Activated T-helper 1 cell treated with anti-CD3 and anti-CD28 coated beads, Interleukin-12 subunit alpha, Interleukin-12 subunit beta, Interleukin-2, Interleukin-4 antibody, amounts not matched to agents 30 ng/mL and 10 ng/mL and 1 ng/mL, durations not matched to agents 14 hours and 24 hours and 36 hours (primary cell): ENCODE data around the gene CEACAM16. TPM values are rescaled to one million over a fixed set of nuclear protein-coding genes. Genes with fewer than 3 reads are reported as not detected.
"Not testable (repeated sequence)": the region's sequence is repeated elsewhere in the genome, so short reads cannot be mapped to it uniquely, and the experiment has no call there.

Experiments
- DNase-seq: peaks from one replicate; pipeline ENCODE4 v3.0.0; 2021; ENCODE audit warnings: low spot score
- H3K27ac Mint-ChIP-seq: one replicate; pipeline ENCODE4 v1.8.0; 2021; ENCODE audit warnings: mild to moderate bottlenecking, mixed read lengths
- H3K27me3 Mint-ChIP-seq: one replicate; pipeline ENCODE4 v1.8.0; 2022; ENCODE audit warnings: mild to moderate bottlenecking, moderate library complexity, mixed read lengths; ENCODE audit not compliant: insufficient read depth
- H3K36me3 Mint-ChIP-seq: one replicate; pipeline ENCODE4 v1.8.0; 2021; ENCODE audit warnings: low read depth, mixed read lengths
- H3K4me1 Mint-ChIP-seq: one replicate; pipeline ENCODE4 v1.8.0; 2021; ENCODE audit warnings: low read depth, mixed read lengths
- H3K4me3 Mint-ChIP-seq: one replicate; pipeline ENCODE4 v1.8.0; 2021; ENCODE audit warnings: mild to moderate bottlenecking, moderate library complexity, mixed read lengths
- H3K9me3 Mint-ChIP-seq: one replicate; pipeline ENCODE4 v1.8.0; 2021; ENCODE audit warnings: mixed read lengths
- intact Hi-C: fragments of 100-400 bp; cut with micrococcal nuclease; formaldehyde crosslinking; loops from one replicate; pipeline ENCODE4 v1.15.1; 2024
- total RNA-seq: library from RNA; stranded (reverse); gene quantifications from 2 replicates; pipeline ENCODE4 v1.2.3, GENCODE V29; 2022

CEACAM16 gene
- total RNA-seq, 1 donor from 2014 or later, result not detected

GRCh38 chr19:44666852-44667556, 31.9 kb upstream of the CEACAM16 start:
- intact Hi-C loops, result no loop called here
- no peak overlapping the region for H3K27ac Mint-ChIP-seq
- no peaks in the 10 kb centered on the region for H3K9me3 Mint-ChIP-seq
- DNase-seq, result no peak
- H3K36me3 Mint-ChIP-seq, result no peaks in the 10 kb centered on the region
- no peak overlapping the region for H3K4me3 Mint-ChIP-seq
- H3K27me3 Mint-ChIP-seq, result no peaks in the 10 kb centered on the region
- H3K4me1 Mint-ChIP-seq, result no peaks in the 10 kb centered on the region

DNA sequence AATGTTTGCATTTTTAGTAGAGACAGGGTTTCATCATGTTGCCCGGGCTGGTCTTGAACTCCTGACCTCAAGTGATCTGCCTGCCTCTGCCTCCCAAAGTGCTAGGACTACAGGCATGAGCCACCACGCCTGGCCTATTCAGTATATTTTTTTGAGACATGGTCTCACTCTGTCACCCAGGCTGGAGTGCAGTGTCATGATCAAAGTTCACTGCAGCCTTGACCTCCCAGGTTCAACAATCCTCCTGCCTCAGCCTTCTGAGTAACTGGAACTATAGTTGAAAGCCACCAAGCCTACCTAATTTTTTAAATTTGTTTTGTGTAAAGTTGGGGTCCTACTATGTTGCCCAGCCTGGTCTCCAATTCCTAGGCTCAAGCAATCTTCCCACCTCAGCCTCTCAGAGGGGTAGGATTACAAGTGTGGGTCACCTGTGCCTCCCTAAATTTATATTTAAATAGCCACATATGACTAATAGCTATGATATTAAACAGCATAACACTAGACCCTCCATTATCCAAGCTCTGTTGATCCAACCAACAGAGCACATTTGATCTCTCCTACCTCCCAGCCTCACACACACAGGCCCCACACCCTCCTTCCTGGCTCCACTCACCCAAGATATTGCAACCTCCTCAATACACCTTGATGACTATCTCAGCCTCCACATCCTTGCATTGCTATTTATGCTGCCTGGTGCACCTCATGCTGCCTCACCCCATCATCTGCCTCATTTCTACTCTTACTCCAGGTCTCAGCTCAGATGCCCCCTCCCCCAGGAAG, 29.8 kb upstream of the CEACAM16 start:
- DNase-seq, result no peak
- Mint-ChIP-seq H3K36me3 (no peaks in the 10 kb centered on the region), H3K9me3 (no peaks in the 10 kb centered on the region), H3K4me3 (no peak overlapping the region), H3K27ac (no peak overlapping the region), H3K4me1 (no peaks in the 10 kb centered on the region), H3K27me3 (peaks cover 4% of the 10 kb centered on the region)
- intact Hi-C loops, result no loop called here

DNA sequence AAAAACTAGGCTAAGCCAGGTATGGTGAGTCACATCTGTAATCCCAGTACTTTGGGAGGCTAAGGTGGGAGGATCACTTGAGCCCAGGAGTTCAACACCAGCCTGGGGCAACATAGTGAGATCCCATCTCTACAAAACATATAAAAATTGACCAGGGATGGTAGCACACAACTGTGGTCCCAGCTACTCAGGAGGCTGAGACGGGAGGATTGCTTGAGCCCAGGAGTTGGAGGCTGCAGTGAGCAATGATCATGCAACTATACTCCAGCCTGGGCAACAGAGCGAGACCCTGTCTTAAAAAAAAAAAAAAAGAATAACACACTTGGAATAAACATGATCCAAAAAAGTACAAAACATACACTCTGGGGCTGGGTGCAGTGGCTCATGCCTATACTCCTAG, 28.9 kb upstream of the CEACAM16 start:
- DNase-seq, result not testable (repeated sequence)

DNA sequence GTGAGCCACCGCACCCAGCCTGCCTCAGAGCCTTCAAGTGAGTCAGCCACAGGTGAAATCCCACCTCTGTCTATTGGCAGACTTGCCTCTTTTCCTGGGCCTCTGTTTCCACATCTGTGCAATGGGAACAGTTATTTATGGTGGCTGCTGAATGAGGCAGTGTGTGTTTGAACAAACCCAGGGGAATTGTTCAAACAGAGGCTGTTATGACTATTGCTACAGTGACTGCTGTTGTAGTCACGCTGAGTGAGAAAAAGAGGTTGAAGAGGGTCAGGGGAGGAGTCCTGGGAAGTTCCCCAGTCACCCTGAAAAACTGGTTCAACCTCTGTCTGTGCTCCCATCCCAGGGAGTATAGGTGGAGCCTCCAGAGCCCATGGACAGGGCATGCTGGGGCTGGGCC, 27.6 kb upstream of the CEACAM16 start, which contains the start of gene CEACAM19:
Gene CEACAM19 (plus strand): TSS at position 83 of the 400 bp plus-strand sequence. CDS start 450 bp downstream, outside the sequence.
- intact Hi-C loops, result no loop called here
- H3K4me1 Mint-ChIP-seq, result no peaks in the 10 kb centered on the region
- no peak within 1 kb of the TSS for H3K27ac Mint-ChIP-seq
- no peaks in the 10 kb centered on the region for H3K36me3 Mint-ChIP-seq
- no peak within 1 kb of the TSS for H3K4me3 Mint-ChIP-seq
- peaks cover 4% of the 10 kb centered on the region for H3K27me3 Mint-ChIP-seq
- H3K9me3 Mint-ChIP-seq, result no peaks in the 10 kb centered on the region
- DNase-seq, result no peak

More for the DNA sequence above, 28.9 kb upstream of the CEACAM16 start:
- H3K36me3 Mint-ChIP-seq, H3K9me3 Mint-ChIP-seq, H3K4me1 Mint-ChIP-seq, intact Hi-C loops, H3K27me3 Mint-ChIP-seq, H3K4me3 Mint-ChIP-seq, H3K27ac Mint-ChIP-seq: not testable (repeated sequence)

DNA sequence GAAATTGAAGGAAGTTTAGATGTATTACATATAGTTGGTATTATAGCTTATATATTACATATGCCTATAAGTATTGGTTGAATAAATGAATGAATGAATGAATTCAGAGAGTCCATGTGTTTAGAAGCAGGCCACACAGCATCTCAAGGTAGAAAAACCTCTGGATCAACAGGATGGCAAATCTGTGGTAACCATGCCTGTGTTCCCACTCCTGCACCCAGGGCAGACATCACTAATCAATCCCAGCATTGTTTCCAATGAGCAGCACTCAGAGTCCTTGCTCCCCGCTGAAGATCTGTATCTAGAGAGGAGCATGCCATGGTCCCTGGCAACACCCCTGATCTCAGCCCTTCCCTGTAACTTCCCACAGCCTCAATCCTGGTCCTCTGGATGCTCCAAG, 26.7 kb upstream of the CEACAM16 start:
- Mint-ChIP-seq H3K27me3 (peaks cover 6% of the 10 kb centered on the region), H3K36me3 (no peaks in the 10 kb centered on the region), H3K4me1 (no peaks in the 10 kb centered on the region), H3K4me3 (no peak overlapping the region), H3K27ac (no peak overlapping the region), H3K9me3 (no peaks in the 10 kb centered on the region)
- intact Hi-C loops, result no loop called here
- DNase-seq, result no peak

- no peaks in the 10 kb centered on the region for H3K9me3 Mint-ChIP-seq
- no peaks in the 10 kb centered on the region for H3K36me3 Mint-ChIP-seq
- H3K4me1 Mint-ChIP-seq, result no peaks in the 10 kb centered on the region
- intact Hi-C loops, result no loop called here
- H3K27me3 Mint-ChIP-seq, result peaks cover 7% of the 10 kb centered on the region
- H3K4me3 Mint-ChIP-seq, result no peak overlapping the region
- no peak overlapping the region for H3K27ac Mint-ChIP-seq
- no peak for DNase-seq
Observed at GRCh38 chr19:44673510-44673909, 25.4 kb upstream of the CEACAM16 start.

- Mint-ChIP-seq H3K4me1 (no peaks in the 10 kb centered on the region), H3K36me3 (no peaks in the 10 kb centered on the region), H3K9me3 (no peaks in the 10 kb centered on the region), H3K27me3 (peaks cover 8% of the 10 kb centered on the region), H3K4me3 (no peak overlapping the region), H3K27ac (no peak overlapping the region)
- intact Hi-C loops, result no loop called here
- DNase-seq, result no peak
Observed at GRCh38 chr19:44675521-44675920, 23.4 kb upstream of the CEACAM16 start.

DNA sequence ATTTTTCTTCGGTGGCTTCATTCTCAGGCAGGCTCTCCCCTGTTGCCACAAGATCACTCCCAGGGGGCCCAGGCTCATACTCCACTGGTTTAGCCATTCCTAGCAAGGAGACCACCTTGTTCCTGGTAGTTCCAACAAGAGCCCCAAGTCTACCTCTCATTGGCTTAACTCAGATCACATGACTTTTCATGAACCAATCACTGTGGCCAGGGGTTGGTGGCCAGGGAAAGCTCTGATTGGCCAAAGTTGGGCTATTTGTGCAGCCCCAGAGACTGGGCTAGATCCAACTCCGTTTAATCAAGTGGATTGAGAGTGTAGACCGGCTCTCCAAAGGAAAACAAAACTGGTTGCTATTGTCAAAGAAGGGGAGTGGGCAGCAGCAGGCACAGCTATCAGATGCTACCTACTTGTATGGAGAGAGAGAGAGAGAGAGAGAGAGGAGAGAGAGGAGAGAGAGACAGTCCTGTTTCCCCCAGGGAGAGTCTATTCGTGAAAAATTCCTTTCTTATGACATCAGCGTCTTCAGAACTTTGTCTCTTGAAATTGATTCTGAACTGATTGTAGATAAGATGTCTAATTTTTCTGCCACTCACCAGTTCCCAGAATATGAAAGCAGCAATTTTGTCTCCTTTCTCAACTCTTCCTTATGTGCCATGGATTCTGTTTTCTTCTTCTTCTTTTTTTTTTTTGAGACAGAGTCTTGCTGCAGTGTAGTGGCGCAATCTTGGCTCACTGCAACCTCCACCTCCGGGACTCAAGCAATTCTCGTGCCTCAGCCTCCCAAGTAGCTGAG, 21.7 kb upstream of the CEACAM16 start:
- Mint-ChIP-seq H3K4me1 (no peaks in the 10 kb centered on the region), H3K27me3 (peaks cover 7% of the 10 kb centered on the region), H3K27ac (no peak overlapping the region), H3K36me3 (no peaks in the 10 kb centered on the region), H3K4me3 (no peak overlapping the region), H3K9me3 (no peaks in the 10 kb centered on the region)
- no peak for DNase-seq
- intact Hi-C loops, result no loop called here

DNA sequence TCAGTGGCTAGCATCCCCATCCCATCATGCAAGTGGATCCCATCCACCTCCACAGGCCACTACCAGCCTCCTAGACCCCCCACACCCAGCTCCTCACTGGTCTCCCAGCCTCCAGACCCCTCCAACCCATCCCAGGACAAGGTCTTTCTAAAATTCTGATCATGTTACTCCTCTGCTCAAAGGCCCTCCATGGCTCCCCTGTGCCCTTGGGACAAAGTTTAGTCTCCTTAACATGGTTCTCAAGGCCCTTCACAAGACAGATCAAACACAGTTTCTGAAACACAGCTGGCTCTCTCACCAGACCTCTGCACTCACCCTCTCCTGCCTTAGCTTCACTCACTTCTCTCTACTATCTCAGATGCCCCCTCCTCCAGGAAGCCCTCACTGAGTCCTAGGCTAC, 18.4 kb upstream of the CEACAM16 start:
- H3K9me3 Mint-ChIP-seq, result no peaks in the 10 kb centered on the region

DNA sequence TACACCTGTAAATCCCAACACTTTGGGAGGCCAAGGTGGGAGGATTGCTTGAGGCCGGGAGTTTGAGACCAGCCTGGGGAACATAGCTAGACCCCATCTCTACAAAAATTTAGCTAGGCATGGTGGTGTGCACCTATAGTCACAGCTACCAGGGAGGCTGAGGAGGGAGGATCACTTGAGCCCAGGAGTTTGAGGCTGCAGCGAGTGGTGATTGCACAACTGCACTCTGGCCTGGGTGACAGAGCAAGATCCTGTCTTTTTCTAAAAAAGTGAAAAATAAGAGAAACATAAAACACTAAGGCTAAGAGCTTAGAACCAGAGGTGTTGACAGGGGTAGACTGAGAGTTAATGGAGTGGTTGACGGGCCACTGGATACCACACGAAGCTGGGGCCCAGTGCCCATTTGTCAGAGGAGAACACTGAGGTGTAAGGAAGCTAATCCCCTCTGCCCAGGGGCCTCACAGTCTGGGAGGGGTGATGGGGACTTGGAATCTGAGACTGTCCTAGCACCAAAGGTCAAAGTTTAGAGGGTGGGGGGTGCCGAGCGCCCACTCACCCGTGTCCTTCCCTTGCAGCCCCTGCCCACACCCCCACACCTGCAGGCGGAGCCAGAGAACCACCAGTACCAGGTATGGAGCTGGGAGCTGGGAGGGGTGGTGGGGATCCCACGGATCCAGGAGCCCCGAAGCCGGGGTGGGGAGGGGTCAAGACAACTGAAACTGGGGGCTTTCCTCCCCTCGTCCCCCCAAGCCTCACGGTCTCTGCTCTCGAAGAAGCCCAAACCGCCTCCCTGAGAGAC, 16.8 kb upstream of the CEACAM16 start:
- H3K27me3 Mint-ChIP-seq, result peaks cover 7% of the 10 kb centered on the region
- DNase-seq, result no peak
- H3K9me3 Mint-ChIP-seq, result no peaks in the 10 kb centered on the region
- intact Hi-C loops, result no loop called here
- no peak overlapping the region for H3K27ac Mint-ChIP-seq
- peaks cover 19% of the 10 kb centered on the region for H3K4me1 Mint-ChIP-seq
- no peak overlapping the region for H3K4me3 Mint-ChIP-seq
- no peaks in the 10 kb centered on the region for H3K36me3 Mint-ChIP-seq

More for the DNA sequence above, 18.4 kb upstream of the CEACAM16 start:
- no peak for DNase-seq
- Mint-ChIP-seq H3K27me3 (peaks cover 7% of the 10 kb centered on the region), H3K4me3 (no peak overlapping the region), H3K36me3 (no peaks in the 10 kb centered on the region), H3K27ac (no peak overlapping the region), H3K4me1 (peaks cover 7% of the 10 kb centered on the region)
- intact Hi-C loops, result no loop called here

GRCh38 chr19:44682807-44683206, 16.1 kb upstream of the CEACAM16 start:
- intact Hi-C loops, result no loop called here
- DNase-seq, result no peak
- H3K4me3 Mint-ChIP-seq, result no peak overlapping the region
- no peaks in the 10 kb centered on the region for H3K36me3 Mint-ChIP-seq
- no peak overlapping the region for H3K27ac Mint-ChIP-seq
- H3K4me1 Mint-ChIP-seq, result peaks cover 19% of the 10 kb centered on the region
- peaks cover 6% of the 10 kb centered on the region for H3K27me3 Mint-ChIP-seq
- no peaks in the 10 kb centered on the region for H3K9me3 Mint-ChIP-seq

GRCh38 chr19:44683434-44684210, 15.3 kb upstream of the CEACAM16 start:
- Mint-ChIP-seq H3K27me3 (peaks cover 6% of the 10 kb centered on the region), H3K27ac (no peak overlapping the region)
- intact Hi-C loops, result no loop called here

More at GRCh38 chr19:44683434-44684210, 15.3 kb upstream of the CEACAM16 start:
- DNase-seq, result no peak
- Mint-ChIP-seq H3K9me3 (no peaks in the 10 kb centered on the region), H3K4me1 (peaks cover 19% of the 10 kb centered on the region), H3K4me3 (no peak overlapping the region), H3K36me3 (no peaks in the 10 kb centered on the region)
